Stomach smooth muscle (tissue), 2 donors: ENCODE results near the gene AGBL1.
A peak's percentile ranks its signal among the peaks of the same experiment; 100 is the strongest.

Source experiments
- H3K27ac ChIP-seq: one replicate; pipeline ENCODE4 v1.7.0; 2013; ENCODE audit warnings: mild to moderate bottlenecking, low read length, inconsistent platforms
- H3K27me3 ChIP-seq, 2 donors: one replicate each; pipeline ENCODE4 v1.7.0; 2013; ENCODE audit warnings: low read length in 2 of 2; ENCODE audit not compliant: insufficient read depth in 2 of 2, control insufficient read depth in 1 of 2
- H3K36me3 ChIP-seq, 2 donors: one replicate each; pipeline ENCODE4 v1.7.0; 2013; ENCODE audit warnings: low read length in 2 of 2; ENCODE audit not compliant: control insufficient read depth in 2 of 2, insufficient read depth in 2 of 2
- H3K4me1 ChIP-seq: one replicate; pipeline ENCODE4 v1.7.0; 2013; ENCODE audit warnings: low read length; ENCODE audit not compliant: control insufficient read depth, insufficient read depth
- H3K4me3 ChIP-seq, 2 donors: one replicate each; pipeline ENCODE4 v1.7.0; 2013; ENCODE audit warnings: low read length in 2 of 2
- H3K9ac ChIP-seq, 2 donors: one replicate each; pipeline ENCODE4 v1.7.0; 2013; ENCODE audit warnings: low read length in 2 of 2, mild to moderate bottlenecking in 1 of 2
- H3K9me3 ChIP-seq, 2 donors: one replicate each; pipeline ENCODE4 v1.7.0; 2013; ENCODE audit warnings: low read length in 2 of 2; ENCODE audit not compliant: control insufficient read depth in 2 of 2
- donor health status: healthy.
- donor health status: Pancreatic carcinoma.

Gene AGBL1

GRCh38 chr15:86316726-86317383, 237.2 kb downstream of the AGBL1 start:
- no peak overlapping the region for H3K9ac ChIP-seq
- no peak overlapping the region for H3K4me3 ChIP-seq
- no peaks in the 10 kb centered on the region for H3K36me3 ChIP-seq
- H3K9me3 ChIP-seq = peaks cover 0 to 2% of the 10 kb centered on the region in 2 donors
- H3K27ac ChIP-seq = peak overlapping the region; percentile 61
- H3K27me3 ChIP-seq = no peaks in the 10 kb centered on the region
- no peaks in the 10 kb centered on the region for H3K4me1 ChIP-seq

DNA sequence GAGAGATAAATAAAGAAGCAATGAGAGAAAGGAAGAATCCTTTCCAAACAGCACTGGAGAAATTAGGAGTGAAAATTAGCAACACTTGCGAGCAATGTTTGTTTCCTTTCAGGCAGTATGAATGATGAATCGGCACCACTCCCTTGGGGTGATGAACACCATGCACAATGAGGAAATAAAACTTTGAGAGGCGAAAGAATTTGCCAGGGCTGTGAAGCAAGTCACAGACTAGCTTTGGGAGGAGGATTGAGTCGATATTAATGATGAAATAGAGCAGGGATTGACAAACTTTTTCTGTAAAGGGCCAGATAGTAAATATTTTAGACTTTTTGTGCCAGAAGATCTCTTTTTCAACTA, 237.7 kb downstream of the AGBL1 start:
- H3K9me3 ChIP-seq = peaks cover 0 to under 1% of the 10 kb centered on the region in 2 donors
- H3K36me3 ChIP-seq = no peaks in the 10 kb centered on the region
- H3K9ac ChIP-seq = no peak overlapping the region
- H3K27me3 ChIP-seq = no peaks in the 10 kb centered on the region
- no peaks in the 10 kb centered on the region for H3K4me1 ChIP-seq
- H3K4me3 ChIP-seq = no peak overlapping the region
- H3K27ac ChIP-seq = peak overlapping the region; percentile 61

DNA sequence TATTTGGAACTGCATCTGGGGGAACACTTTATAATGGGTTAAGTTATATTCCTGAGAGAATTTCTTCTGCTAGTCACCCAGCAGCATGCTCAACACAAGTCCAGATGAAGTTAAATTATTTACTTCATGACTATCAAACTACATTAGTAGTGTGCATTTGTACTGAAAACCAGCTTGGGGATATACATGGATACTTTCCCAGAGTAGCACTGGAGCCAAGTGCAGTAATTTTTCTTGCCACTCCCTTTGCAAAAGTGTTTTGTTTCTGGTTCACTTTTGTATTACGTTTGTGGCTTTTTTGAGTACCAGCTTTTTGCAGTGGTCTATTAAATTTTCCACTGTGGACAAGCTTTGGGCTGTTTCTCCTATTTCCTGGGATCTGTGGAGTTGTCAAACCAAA, 243.0 kb downstream of the AGBL1 start:
- H3K27ac ChIP-seq = no peak overlapping the region
- H3K36me3 ChIP-seq = no peaks in the 10 kb centered on the region
- H3K4me1 ChIP-seq = no peaks in the 10 kb centered on the region

GRCh38 chr15:86327230-86327865, 247.7 kb downstream of the AGBL1 start:
- Histone ChIP-seq H3K27me3 (no peaks in the 10 kb centered on the region), H3K4me1 (no peaks in the 10 kb centered on the region), H3K27ac (no peak overlapping the region), H3K9me3 (peaks cover 0 to 8% of the 10 kb centered on the region in 2 donors), H3K9ac (no peak overlapping the region), H3K4me3 (no peak overlapping the region), H3K36me3 (no peaks in the 10 kb centered on the region)

More for the DNA sequence above, 243.0 kb downstream of the AGBL1 start:
- no peaks in the 10 kb centered on the region for H3K27me3 ChIP-seq
- no peaks in the 10 kb centered on the region for H3K9me3 ChIP-seq
- no peak overlapping the region for H3K4me3 ChIP-seq
- H3K9ac ChIP-seq = no peak overlapping the region

DNA sequence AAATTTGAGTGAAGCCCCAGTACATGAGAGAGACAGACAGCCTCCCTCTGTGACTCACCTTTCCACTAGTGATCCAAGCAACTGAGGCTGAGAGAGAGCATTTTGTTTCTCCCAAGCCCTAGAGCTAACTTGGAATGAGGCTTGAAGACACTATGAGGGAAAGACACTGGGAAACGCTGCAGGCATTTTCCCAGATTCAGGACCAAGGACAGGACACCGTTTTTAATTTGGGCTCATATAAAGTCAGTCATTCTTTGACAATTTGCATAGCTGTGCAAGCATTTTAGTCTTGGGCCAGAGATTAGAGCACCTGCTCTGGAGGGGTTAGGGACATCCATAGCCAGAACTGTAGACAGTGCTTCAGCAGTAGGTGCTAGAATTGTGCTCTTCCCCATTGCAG, 249.0 kb downstream of the AGBL1 start:
- Histone ChIP-seq H3K27me3 (no peaks in the 10 kb centered on the region), H3K4me1 (no peaks in the 10 kb centered on the region), H3K36me3 (no peaks in the 10 kb centered on the region), H3K4me3 (no peak overlapping the region), H3K27ac (no peak overlapping the region), H3K9me3 (peaks cover 0 to 8% of the 10 kb centered on the region in 2 donors), H3K9ac (no peak overlapping the region)

DNA sequence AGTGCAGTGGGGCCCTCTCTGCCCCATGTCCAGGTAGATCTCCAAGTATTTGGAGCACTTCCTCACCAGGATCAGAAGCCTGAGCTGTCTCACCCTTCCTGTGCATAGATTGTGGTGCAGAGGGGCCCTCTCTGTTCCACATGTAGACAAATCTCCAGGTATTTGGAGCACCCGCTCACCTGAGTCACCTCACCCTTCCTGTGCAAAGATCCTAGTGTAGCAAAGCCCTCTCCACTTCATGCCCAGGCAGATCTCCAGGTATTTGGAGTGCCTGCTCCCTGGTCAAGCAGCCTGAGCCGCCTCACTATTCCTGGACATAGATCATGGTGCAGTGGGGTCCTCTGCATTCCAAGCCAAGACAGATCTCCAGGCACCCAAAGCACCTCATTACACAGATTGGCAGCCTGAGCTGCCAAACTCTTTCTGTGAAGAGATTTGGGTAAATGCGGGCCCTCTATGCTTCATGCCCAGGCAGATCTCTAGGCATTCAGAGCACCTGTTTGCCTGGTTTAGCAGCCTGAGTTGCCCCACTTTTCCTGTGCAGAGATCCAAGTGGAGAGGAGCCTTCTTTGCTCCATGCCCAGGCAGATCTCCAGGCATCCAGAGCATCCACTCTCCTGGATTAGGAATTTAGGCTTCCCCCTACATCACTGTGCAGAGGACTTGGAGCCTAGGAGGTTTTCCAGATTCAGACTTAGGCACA, 249.8 kb downstream of the AGBL1 start:
- Histone ChIP-seq H3K9ac (no peak overlapping the region), H3K36me3 (no peaks in the 10 kb centered on the region), H3K4me3 (no peak overlapping the region), H3K4me1 (no peaks in the 10 kb centered on the region), H3K9me3 (peaks cover 0 to 8% of the 10 kb centered on the region in 2 donors), H3K27me3 (no peaks in the 10 kb centered on the region), H3K27ac (no peak overlapping the region)

DNA sequence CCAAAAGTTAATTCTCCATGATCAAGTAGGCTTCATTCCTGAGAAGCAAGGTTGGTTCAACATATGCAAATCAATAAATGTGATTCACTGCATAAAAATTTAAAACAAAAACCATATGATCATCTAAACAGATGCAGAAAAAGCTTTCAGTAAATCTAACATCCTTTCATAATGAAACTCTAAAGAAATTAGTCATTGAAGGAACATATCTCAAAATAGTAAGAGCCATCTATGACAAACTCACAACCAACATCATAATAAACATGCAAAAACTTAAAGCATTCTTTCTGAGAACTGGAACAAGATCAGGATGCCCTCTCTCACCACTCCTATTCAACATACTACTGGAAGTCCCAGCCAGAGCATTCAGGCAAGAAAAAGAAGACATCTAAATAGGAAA, 254.1 kb downstream of the AGBL1 start:
- Histone ChIP-seq H3K9me3 (peaks cover 0 to 8% of the 10 kb centered on the region in 2 donors), H3K4me1 (no peaks in the 10 kb centered on the region), H3K27me3 (no peaks in the 10 kb centered on the region), H3K4me3 (no peak overlapping the region), H3K27ac (no peak overlapping the region), H3K36me3 (no peaks in the 10 kb centered on the region), H3K9ac (no peak overlapping the region)

- no peak overlapping the region for H3K27ac ChIP-seq
- no peaks in the 10 kb centered on the region for H3K9me3 ChIP-seq
- H3K36me3 ChIP-seq = no peaks in the 10 kb centered on the region
- no peak overlapping the region for H3K9ac ChIP-seq
- H3K27me3 ChIP-seq = no peaks in the 10 kb centered on the region
- H3K4me3 ChIP-seq = no peak overlapping the region
- peaks cover 2% of the 10 kb centered on the region for H3K4me1 ChIP-seq
Measured at GRCh38 chr15:86336051-86336788, 256.5 kb downstream of the AGBL1 start.

DNA sequence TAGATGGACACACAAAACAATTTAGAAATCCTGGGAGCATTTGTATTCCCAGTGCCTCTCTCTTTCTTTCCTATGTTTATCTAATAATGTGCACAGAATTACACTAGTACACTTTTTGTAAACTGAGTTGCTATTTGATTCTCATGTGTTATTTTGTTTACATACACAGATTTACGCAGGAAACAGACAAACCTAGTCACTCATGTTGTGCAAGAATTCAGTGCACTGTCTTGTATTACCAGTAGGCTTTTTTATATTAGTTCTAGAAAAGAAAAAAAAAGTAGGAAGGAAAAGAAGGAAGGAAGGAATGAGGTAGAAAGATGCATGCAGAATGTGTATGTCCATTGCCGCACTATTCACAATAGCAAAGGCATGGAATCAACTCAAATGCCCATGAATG, 257.4 kb downstream of the AGBL1 start:
- Histone ChIP-seq H3K27me3 (no peaks in the 10 kb centered on the region), H3K9me3 (no peaks in the 10 kb centered on the region)

GRCh38 chr15:86347245-86347644, 267.6 kb downstream of the AGBL1 start:
- no peak overlapping the region for H3K9ac ChIP-seq
- no peaks in the 10 kb centered on the region for H3K4me1 ChIP-seq
- no peak overlapping the region for H3K27ac ChIP-seq
- no peaks in the 10 kb centered on the region for H3K9me3 ChIP-seq
- H3K27me3 ChIP-seq = peaks cover 0 to 2% of the 10 kb centered on the region in 2 donors
- H3K36me3 ChIP-seq = no peaks in the 10 kb centered on the region
- H3K4me3 ChIP-seq = no peak overlapping the region

More for the DNA sequence above, 257.4 kb downstream of the AGBL1 start:
- Histone ChIP-seq H3K4me1 (peaks cover 2% of the 10 kb centered on the region), H3K36me3 (no peaks in the 10 kb centered on the region), H3K9ac (no peak overlapping the region), H3K4me3 (no peak overlapping the region), H3K27ac (no peak overlapping the region)
